IMR-90 (cell line): ENCODE data around the gene CTDSPL. TPM values are rescaled to one million over a fixed set of nuclear protein-coding genes. Genes with fewer than 3 reads are reported as not detected.
A peak's percentile ranks its signal among the peaks of the same experiment; 100 is the strongest.

Experiments
- ATAC-seq: fragments of 200-7000 bp; cut with Tn5 transposase; 2 replicates; pipeline ENCODE4 v1.9.1; 2020; ENCODE audit warnings: low read depth, mild to moderate bottlenecking, moderate library complexity
- BruUV-seq: library from RNA; stranded (reverse); fragments of 400-500 nt; replicated peaks from 2 replicates; lab custom pipeline; 2021; lab: Mats Ljungman, UMichigan
- CTCF ChIA-PET: fragments of 300-600 bp; formaldehyde crosslinking; extraction: SDS; loops from one replicate; lab custom pipeline; 2021; ENCODE audit warnings: antibody characterized with exemption; lab: Yijun Ruan, JAX
- POLR2A ChIA-PET: fragments of 300-600 bp; sonication (Branson Sonifier 250); formaldehyde crosslinking; loops from one replicate; lab custom pipeline; 2022; ENCODE audit warnings: antibody characterized with exemption; ENCODE audit not compliant: unreplicated experiment; lab: Charles Lee
- DNase-seq: peaks from one replicate; pipeline ENCODE4 v3.0.0; 2013
- H2AFZ ChIP-seq: replicated peaks from 2 replicates; pipeline ENCODE3; 2013; ENCODE audit warnings: low read length, mild to moderate bottlenecking; ENCODE audit not compliant: poor library complexity
- H2AK5ac ChIP-seq: 2 replicates; pipeline ENCODE4 v1.6.1; 2013; ENCODE audit warnings: low read depth, low read length, inconsistent platforms
- H2AK9ac ChIP-seq: replicated peaks from 2 replicates; pipeline ENCODE3; 2013; ENCODE audit warnings: mild to moderate bottlenecking, low read depth, low read length, moderate library complexity; ENCODE audit not compliant: poor library complexity
- H2BK120ac ChIP-seq: 2 replicates; pipeline ENCODE4 v1.6.1; 2013; ENCODE audit warnings: low read depth, low read length, inconsistent platforms
- H2BK15ac ChIP-seq: 3 replicates; pipeline ENCODE4 v1.6.1; 2013; ENCODE audit warnings: low read depth, low read length, inconsistent platforms
- H2BK20ac ChIP-seq: 2 replicates; pipeline ENCODE4 v1.6.1; 2013; ENCODE audit warnings: low read depth, mild to moderate bottlenecking, inconsistent platforms, low read length, moderate library complexity
- H2BK5ac ChIP-seq: 2 replicates; pipeline ENCODE4 v1.6.1; 2013; ENCODE audit warnings: mild to moderate bottlenecking, low read depth, low read length, inconsistent platforms; ENCODE audit not compliant: poor library complexity, severe bottlenecking
- H3K14ac ChIP-seq: replicated peaks from 2 replicates; pipeline ENCODE4 v1.6.1; 2013; ENCODE audit warnings: low read depth, low read length, inconsistent platforms
- H3K18ac ChIP-seq: 2 replicates; pipeline ENCODE4 v1.6.1; 2013; ENCODE audit warnings: low read depth, low read length, control low read depth
- H3K23ac ChIP-seq: 2 replicates; pipeline ENCODE4 v1.6.1; 2013; ENCODE audit warnings: low read depth, low read length, inconsistent platforms
- H3K27ac ChIP-seq: 2 replicates; pipeline ENCODE4 v1.5.1; 2013; ENCODE audit warnings: mild to moderate bottlenecking, control low read depth, low read length; ENCODE audit not compliant: insufficient read depth
- H3K27me3 ChIP-seq: 2 replicates; pipeline ENCODE4 v1.6.1; 2013; ENCODE audit warnings: low read length; ENCODE audit not compliant: control insufficient read depth, insufficient read depth
- H3K36me3 ChIP-seq: 2 replicates; pipeline ENCODE4 v1.6.1; 2013; ENCODE audit warnings: low read length, mixed read lengths; ENCODE audit not compliant: control insufficient read depth, insufficient read depth
- H3K4ac ChIP-seq: 2 replicates; pipeline ENCODE4 v1.6.1; 2013; ENCODE audit warnings: low read depth, low read length, inconsistent platforms
- H3K4me1 ChIP-seq: 2 replicates; pipeline ENCODE4 v1.6.1; 2013; ENCODE audit warnings: low read length, mixed read lengths; ENCODE audit not compliant: control insufficient read depth, insufficient read depth
- H3K4me2 ChIP-seq: 2 replicates; pipeline ENCODE4 v1.6.1; 2013; ENCODE audit warnings: low read depth, mild to moderate bottlenecking, control low read depth, low read length, moderate library complexity
- H3K4me3 ChIP-seq: 2 replicates; pipeline ENCODE4 v1.5.1; 2013; ENCODE audit warnings: low read depth, mild to moderate bottlenecking, control low read depth, low read length, moderate library complexity; ENCODE audit not compliant: insufficient read depth
- H3K56ac ChIP-seq: 2 replicates; pipeline ENCODE4 v1.6.1; 2013; ENCODE audit warnings: low read length, inconsistent platforms; ENCODE audit not compliant: insufficient read depth; ENCODE audit errors: extremely low read depth
- H3K79me1 ChIP-seq, 2 experiments: 2 replicates each; pipeline ENCODE4 v1.6.1; 2013; ENCODE audit warnings: low read length in 2 of 2, inconsistent platforms in 1 of 2, low read depth in 1 of 2
- H3K9ac ChIP-seq: 2 replicates; pipeline ENCODE4 v1.6.1; 2013; ENCODE audit warnings: low read depth, low read length, control low read depth
- H3K9me1 ChIP-seq: 2 replicates; pipeline ENCODE4 v1.6.1; 2013; ENCODE audit warnings: low read length, inconsistent platforms; ENCODE audit not compliant: insufficient read depth
- H3K9me3 ChIP-seq: 2 replicates; pipeline ENCODE4 v1.6.1; 2013; ENCODE audit warnings: low read length; ENCODE audit not compliant: control insufficient read depth, insufficient read depth
- H4K20me1 ChIP-seq: 2 replicates; pipeline ENCODE4 v1.6.1; 2013; ENCODE audit warnings: low read length, inconsistent platforms; ENCODE audit not compliant: insufficient read depth
- H4K5ac ChIP-seq: 2 replicates; pipeline ENCODE4 v1.6.1; 2013; ENCODE audit warnings: mild to moderate bottlenecking, low read depth, low read length, control low read depth
- H4K8ac ChIP-seq, 2 experiments: 2 replicates each; pipeline ENCODE4 v1.6.1; 2013; ENCODE audit warnings: low read depth in 2 of 2, low read length in 2 of 2, control low read depth in 1 of 2, inconsistent platforms in 1 of 2
- H4K91ac ChIP-seq: 2 replicates; pipeline ENCODE4 v1.6.1; 2013; ENCODE audit warnings: low read depth, low read length, inconsistent platforms; ENCODE audit not compliant: insufficient read depth
- CEBPB ChIP-seq: IDR thresholded peaks from 2 replicates; pipeline ENCODE4 v1.6.1; 2012; ENCODE audit warnings: low read depth, low read length, improper control_type of control experiment
- CHD1 ChIP-seq: IDR thresholded peaks from 2 replicates; pipeline ENCODE4 v1.6.1; 2012; ENCODE audit warnings: low read depth, low read length, improper control_type of control experiment
- FOS ChIP-seq: fragments of 150-350 bp; IDR thresholded peaks from 2 replicates; pipeline ENCODE4 v1.6.1; 2016; ENCODE audit warnings: low read depth, low read length
- MAFK ChIP-seq: IDR thresholded peaks from 2 replicates; pipeline ENCODE4 v1.6.1; 2012; ENCODE audit warnings: low read depth, low read length, improper control_type of control experiment
- MAZ ChIP-seq: IDR thresholded peaks from 2 replicates; pipeline ENCODE4 v1.6.1; 2012; ENCODE audit warnings: low read depth, mild to moderate bottlenecking, low read length, improper control_type of control experiment, moderate library complexity, borderline replicate concordance
- MXI1 ChIP-seq: IDR thresholded peaks from 2 replicates; pipeline ENCODE4 v1.6.1; 2012; ENCODE audit warnings: low read depth, mild to moderate bottlenecking, low read length, moderate library complexity, borderline replicate concordance
- POLR2A ChIP-seq: IDR thresholded peaks from 2 replicates; pipeline ENCODE4 v1.6.1; 2012; ENCODE audit warnings: mild to moderate bottlenecking, low read depth, low read length
- RAD21 ChIP-seq: IDR thresholded peaks from 2 replicates; pipeline ENCODE4 v1.6.1; 2012; ENCODE audit warnings: low read length, improper control_type of control experiment
- RCOR1 ChIP-seq: IDR thresholded peaks from 2 replicates; pipeline ENCODE4 v1.6.1; 2012; ENCODE audit warnings: mild to moderate bottlenecking, low read length, improper control_type of control experiment; ENCODE audit not compliant: insufficient replicate concordance
- RFX5 ChIP-seq: IDR thresholded peaks from 2 replicates; pipeline ENCODE4 v1.8.0; 2012; ENCODE audit warnings: low read depth, mild to moderate bottlenecking, low read length, moderate library complexity
- WGBS, 2 experiments: methylation state at CpG; one replicate each; pipeline versions ENCODE4 v1.1.5 to v1.1.7; 2013; ENCODE audit warnings: missing lambda C conversion rate in 2 of 2; ENCODE audit not compliant: insufficient read length in 1 of 2; ENCODE audit errors: extremely low coverage in 2 of 2; 5-methylcytosine and 5-hydroxymethylcytosine counted together
- dilution Hi-C: fragments of 300-500 bp; cut with HindIII; formaldehyde crosslinking; loops from one replicate; pipeline ENCODE4 v1.14.3; 2018; ENCODE audit warnings: low sequenced_read_pairs; ENCODE audit not compliant: unreplicated experiment
- in situ Hi-C: fragments of 300-500 bp; cut with MboI; formaldehyde crosslinking; loops from 3 replicates; pipeline ENCODE4 v1.14.3; 2019; ENCODE audit warnings: low sequenced_read_pairs, inconsistent platforms, mixed read lengths
- intact Hi-C: fragments of 100-400 bp; cut with micrococcal nuclease; formaldehyde crosslinking; loops from 2 replicates; pipeline ENCODE4 v1.10.0; 2022
- polyA plus RNA-seq, 3 experiments: library from polyadenylated mRNA; depleted of rRNA; stranded (reverse); fragments of >200 nt; gene quantifications; 2 replicates each; pipeline ENCODE4 v1.2.3, GENCODE V29; 2012; ENCODE audit warnings: low replicate concordance in 1 of 3
- total RNA-seq: library from RNA; depleted of rRNA; stranded (reverse); fragments of >200 nt; gene quantifications from 2 replicates; pipeline ENCODE4 v1.2.3, GENCODE V29; 2012
- TF ChIP-seq, protein P1 (sequence below): fragments of 150-350 bp; IDR thresholded peaks from 2 replicates; pipeline ENCODE4 v1.6.1; 2017; ENCODE audit warnings: mild to moderate bottlenecking, antibody characterized with exemption, low read length, low read depth

CTDSPL gene
- total and polyA plus RNA-seq, 2 of the 4 experiments (the other 2 are of a cell fraction), result 24.5 to 29.0 TPM

DNA sequence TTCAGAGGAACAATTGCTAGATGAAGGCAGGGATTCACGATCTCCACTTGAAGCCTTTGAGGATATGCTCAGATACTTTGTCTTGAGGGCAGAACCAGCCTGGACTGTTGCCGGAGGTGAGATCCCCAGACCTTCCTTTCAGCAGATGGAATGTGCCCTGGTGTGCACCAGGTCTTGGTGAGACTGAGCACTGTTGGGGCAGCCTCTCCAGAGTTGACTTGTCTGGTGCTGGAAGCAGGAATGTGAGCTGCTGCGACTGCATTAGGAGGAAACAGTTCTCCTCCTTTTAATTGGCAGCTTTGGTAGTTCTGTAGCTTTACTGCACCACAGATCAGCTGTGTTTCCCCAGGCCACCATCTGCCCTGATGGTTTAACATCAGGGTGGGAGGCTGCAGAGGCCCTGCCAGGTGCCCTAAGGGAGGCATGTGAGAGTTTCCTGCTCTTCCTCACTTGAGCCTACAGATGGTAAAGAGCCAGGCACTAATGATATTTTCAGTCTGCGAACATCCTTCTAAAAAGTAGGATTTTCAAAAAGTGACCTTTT lies 58.5 kb downstream of the CTDSPL start:
- Histone ChIP-seq H3K9me1 (peaks cover 19% of the 10 kb centered on the region), H4K5ac (no peak overlapping the region), H3K9me3 (no peaks in the 10 kb centered on the region), H3K27me3 (no peaks in the 10 kb centered on the region), H2BK5ac (no peak overlapping the region), H3K23ac (peak overlapping the region; percentile 62; the same call in 1 of the 2 replicates), H3K56ac (no peak overlapping the region), H4K8ac (no peak overlapping the region), H4K91ac (no peak overlapping the region), H4K20me1 (peaks cover 32% of the 10 kb centered on the region), H3K18ac (no peak overlapping the region), H3K36me3 (peaks cover 2% of the 10 kb centered on the region; the same call in 1 of the 2 replicates), H2AK9ac (no peak overlapping the region), H2BK15ac (no peak overlapping the region), H3K9ac (no peak overlapping the region), H3K4me3 (no peak overlapping the region), H2AK5ac (0 out of 2 replicates have a peak overlapping the region, but pooled peaks have one; percentile 14), H2AFZ (no peak overlapping the region), H3K79me1 (peaks cover 34 to 73% of the 10 kb centered on the region in 2 experiments), H3K4me1 (peaks cover 20% of the 10 kb centered on the region), H3K4ac (no peak overlapping the region), H2BK120ac (no peak overlapping the region), H3K27ac (no peak overlapping the region), H3K14ac (no peak overlapping the region; the same call in 1 of the 2 replicates), H3K4me2 (no peak overlapping the region), H2BK20ac (no peak overlapping the region)
- BruUV-seq, result no TSS peak
- ATAC-seq, result no peak
- no peak for DNase-seq
- in situ Hi-C loops, result no loop called here
- TF ChIP-seq MXI1 (no peak), RFX5 (no peak), MAFK (no peak), CHD1 (no peak), FOS (no peak), POLR2A (no peak), MAZ (no peak), RCOR1 (no peak), RAD21 (no peak), CEBPB (no peak)
- TF ChIP-seq, protein P1, sequence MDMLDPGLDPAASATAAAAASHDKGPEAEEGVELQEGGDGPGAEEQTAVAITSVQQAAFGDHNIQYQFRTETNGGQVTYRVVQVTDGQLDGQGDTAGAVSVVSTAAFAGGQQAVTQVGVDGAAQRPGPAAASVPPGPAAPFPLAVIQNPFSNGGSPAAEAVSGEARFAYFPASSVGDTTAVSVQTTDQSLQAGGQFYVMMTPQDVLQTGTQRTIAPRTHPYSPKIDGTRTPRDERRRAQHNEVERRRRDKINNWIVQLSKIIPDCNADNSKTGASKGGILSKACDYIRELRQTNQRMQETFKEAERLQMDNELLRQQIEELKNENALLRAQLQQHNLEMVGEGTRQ, result no peak
- WGBS, 2 experiments, result no CpG with 5 or more reads among the region's 4 CpGs
- intact Hi-C loops, result no loop called here
- dilution Hi-C loops, result no loop called here
- ChIA-PET CTCF (interaction anchor here (1.0 kb wide), 1 partner anchor 65 kb away, joined by 4 read pairs; no protein-coding TSS in a partner anchor), POLR2A (no interaction called here)
